Dermis blood vessel endothelial cell (primary cell): ENCODE data around the gene ALOXE3. TPM values are rescaled to one million over a fixed set of nuclear protein-coding genes. Genes with fewer than 3 reads are reported as not detected.
"Not testable (repeated sequence)": the region's sequence is repeated elsewhere in the genome, so short reads cannot be mapped to it uniquely, and the experiment has no call there.

Experiments
- DNase-seq: peaks from one replicate; pipeline ENCODE4 v3.0.0; 2010
- total RNA-seq: library from RNA; depleted of rRNA; stranded (reverse); fragments of >200 nt; gene quantifications from 2 replicates; pipeline ENCODE4 v1.2.3, GENCODE V29; 2014

The ALOXE3 gene
- total RNA-seq, 1 donor from 2014 or later, result not detected

- DNase-seq, result no peak
Observed at GRCh38 chr17:8091033-8091687, 27.2 kb downstream of the ALOXE3 start.

GRCh38 chr17:8089728-8090127 is 28.6 kb downstream of the ALOXE3 start:
- DNase-seq, result no peak

DNA sequence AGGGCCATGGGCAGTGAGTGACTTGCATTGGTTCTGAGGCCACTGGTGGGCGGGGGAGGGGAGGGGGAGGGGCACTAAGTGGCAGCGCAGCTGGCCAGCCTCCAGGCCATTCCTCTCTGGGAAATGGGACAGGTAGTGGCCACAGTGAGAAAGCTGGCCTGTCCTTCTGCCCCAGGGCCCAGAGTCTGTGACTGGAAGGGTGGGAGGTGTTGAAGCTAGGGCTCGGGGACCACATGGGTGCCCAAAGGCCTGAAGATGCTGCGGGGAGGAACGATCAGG is 30.4 kb downstream of the ALOXE3 start:
- no peak for DNase-seq

GRCh38 chr17:8087075-8087951 is 31.0 kb downstream of the ALOXE3 start, which contains the start of gene ALOX12B:
Gene ALOX12B (minus strand): TSS chr17:8087716. CDS start chr17:8087442, 274 bp downstream.
- no peak for DNase-seq

DNA sequence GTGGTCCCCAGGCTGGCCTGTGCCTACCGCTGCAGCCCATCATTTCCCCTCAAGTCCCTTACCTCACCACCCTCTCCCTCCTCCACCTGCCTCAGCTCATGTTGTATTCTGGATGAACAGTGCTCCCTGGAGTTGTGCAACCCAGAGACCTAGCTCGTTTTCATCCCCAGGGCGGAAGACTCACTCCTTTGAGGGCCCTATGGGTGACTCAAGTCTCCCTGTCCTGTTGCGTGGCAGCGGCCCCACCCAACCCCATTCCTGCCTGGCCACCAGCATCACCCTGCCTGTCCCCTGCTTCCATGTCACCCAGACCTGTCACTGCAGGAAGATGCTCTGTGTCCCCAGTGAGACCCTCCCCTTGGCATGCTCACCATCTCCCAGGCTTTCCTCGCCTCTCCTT is 34.1 kb downstream of the ALOXE3 start:
- no peak for DNase-seq

DNA sequence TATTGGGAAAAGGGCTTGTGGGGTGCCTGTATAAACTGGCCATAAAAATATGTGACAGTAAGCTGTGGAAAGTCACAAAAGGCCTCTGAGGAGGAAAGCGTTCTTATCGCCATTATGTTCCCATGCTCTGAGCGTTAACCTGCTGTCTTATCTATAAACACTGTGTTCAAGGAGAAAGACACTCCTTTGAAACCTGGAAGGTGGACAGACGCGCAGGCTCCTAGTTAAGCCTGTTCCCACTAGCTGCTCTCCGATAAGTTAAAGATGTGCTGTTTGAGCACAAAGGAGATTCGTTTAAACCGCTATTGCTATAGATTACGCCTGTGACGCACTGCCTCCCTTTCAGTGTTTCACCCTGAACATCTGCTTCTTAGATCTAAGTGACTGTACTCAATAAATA is 36.0 kb downstream of the ALOXE3 start:
- no peak for DNase-seq

DNA sequence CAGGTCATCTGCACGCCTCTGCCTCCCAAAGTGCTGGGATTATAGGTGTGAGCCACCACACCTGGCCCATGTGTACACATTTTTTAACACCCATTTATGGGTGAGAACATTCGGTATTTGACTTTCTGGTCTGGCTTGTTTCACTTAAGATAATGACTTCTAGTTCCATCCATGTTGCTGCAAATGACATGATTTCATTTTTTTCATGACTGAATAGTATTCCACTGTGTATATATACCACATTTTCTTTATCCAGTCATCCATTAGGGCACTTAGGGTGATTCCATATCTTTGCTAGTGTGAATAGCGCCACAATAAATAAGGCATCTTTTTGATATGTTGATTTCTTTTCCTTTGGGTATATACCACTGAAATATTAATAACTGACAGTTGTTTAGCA is 36.4 kb downstream of the ALOXE3 start:
- DNase-seq, result no peak

DNA sequence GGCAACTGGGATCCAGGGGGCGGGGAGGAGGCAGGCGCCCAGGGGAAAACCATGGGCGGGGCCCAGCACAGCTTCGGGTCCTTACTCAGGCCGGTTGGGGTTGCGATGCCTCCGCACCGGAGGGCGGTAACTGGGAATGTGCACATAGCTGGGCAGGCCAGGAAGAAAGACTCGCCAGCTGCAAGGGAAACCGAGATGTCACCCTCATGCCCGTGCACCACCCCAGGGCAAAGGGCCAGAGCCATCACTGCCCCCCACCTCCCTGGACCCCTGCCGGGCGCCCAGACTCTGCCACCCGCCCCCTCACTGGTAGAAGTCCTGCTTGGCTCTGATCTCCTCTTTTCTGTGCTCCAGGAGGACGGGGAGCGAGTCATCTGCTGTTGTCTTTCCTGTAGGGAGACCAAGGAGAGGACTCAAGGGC is 37.5 kb downstream of the ALOXE3 start:
- no peak for DNase-seq

DNA sequence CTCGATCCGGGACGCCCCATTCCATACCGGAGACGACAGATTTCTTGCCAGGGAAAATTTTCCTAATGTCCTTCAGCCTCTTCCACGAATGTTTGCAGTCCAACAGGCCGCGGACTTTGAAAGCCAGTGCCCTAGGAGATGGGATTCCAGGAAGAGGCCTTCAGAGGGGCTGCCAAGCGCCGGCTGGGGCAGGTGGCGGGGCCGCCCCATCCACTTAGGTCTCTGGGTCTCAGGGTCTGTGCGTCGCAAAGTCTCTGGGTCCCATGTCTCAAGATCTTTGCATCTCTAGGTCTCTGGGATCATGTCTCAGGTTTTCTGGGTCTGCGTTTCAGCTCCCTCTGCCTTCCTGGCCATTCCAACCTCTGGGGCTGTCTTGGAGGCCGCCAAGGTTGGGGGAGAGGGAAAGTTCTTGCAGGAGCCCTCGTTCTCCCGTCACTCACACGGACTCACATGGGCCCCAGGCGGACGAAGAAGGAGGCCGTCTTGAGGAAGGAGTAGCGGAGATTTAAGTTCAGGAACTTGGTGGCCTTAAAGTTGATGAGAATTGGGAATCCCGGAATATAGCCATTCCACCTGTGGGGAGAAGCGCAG is 38.0 kb downstream of the ALOXE3 start:
- no peak for DNase-seq

- peak; percentile 68 for DNase-seq
Observed at GRCh38 chr17:8079291-8080207, 38.8 kb downstream of the ALOXE3 start.

- DNase-seq, result not testable (repeated sequence)
Observed at GRCh38 chr17:8077939-8078338, 40.4 kb downstream of the ALOXE3 start.

DNA sequence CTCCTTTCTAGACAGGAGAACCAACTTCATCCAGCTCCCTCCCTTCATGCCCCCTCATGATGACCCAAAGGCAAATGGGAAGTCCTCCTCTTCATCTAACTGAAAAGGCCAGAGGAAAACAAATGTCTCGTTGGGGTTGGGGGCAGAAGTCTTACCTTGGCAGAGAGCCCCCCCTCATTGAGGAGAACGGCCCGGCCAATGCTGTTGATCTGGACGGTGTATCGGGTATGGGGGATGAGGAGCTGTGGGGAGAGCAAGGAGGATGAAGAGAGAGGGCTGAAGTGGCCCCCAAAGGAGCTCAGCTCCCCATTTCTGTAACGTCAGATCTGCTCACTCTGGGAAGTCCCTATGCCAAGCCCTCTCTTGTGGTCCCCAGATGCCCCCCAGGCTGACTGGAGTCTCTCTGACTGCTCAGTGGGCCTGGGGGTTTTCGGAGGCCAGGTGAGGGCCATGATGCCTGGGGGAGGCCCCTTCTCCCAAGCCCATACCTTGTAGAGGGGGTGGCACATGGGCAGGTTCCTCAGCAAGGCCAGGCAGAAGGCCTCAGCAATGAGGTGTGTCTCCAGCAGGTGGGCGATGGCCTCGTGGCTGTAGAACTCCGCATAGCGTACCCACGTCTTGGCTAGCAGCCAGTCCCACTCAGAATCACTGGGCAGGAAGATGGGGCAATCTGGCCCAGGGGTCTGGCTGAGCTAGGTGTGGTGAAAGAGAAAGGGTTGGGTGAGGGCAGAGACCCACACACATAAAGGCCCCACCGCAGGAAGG is 41.6 kb downstream of the ALOXE3 start:
- no peak for DNase-seq

GRCh38 chr17:8075574-8076342 is 42.6 kb downstream of the ALOXE3 start:
- no peak for DNase-seq

DNA sequence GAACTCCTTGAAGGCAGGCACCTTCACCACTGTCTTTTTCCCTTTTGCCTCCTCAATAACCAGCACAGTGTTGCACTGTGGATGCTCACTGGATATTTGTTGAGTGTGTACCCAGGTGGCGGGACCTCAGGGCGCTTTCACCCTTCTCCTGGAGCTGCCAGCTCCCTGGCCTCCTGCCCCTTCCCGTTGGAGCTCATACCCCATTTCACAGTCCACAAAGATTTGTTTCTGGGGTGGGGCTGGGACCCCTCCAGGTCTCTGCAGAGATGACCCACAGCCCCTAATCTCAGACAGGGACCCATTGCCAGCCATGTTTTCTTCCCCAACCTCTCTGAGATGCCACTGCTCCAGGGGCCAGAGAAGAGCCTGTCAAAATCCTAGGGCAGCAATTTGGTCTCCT is 43.2 kb downstream of the ALOXE3 start:
- no peak for DNase-seq

DNA sequence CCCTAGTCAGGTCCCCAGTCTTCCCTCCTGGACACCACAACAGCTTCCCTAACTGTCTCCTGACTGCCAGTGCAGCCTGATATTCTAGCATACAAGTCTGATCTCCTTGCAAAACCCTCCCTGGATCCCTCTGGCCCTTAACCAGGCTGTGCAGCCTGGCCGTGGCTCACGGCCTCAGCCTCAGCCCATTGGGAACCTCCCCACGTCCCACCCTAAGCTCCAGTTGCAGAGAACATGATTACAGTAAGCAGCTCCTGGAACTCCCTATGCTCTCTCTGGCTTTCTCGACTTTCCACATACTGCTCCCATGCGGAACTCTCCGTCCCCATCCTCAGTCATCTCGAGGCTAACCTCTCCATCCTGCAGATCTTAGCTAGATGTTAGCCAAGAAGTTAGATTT is 43.8 kb downstream of the ALOXE3 start:
- no peak for DNase-seq

- DNase-seq, result peak; percentile 78
Observed at GRCh38 chr17:8073627-8074484, 44.5 kb downstream of the ALOXE3 start.

- no peak for DNase-seq
Observed at GRCh38 chr17:8072729-8073461, 45.4 kb downstream of the ALOXE3 start.

DNA sequence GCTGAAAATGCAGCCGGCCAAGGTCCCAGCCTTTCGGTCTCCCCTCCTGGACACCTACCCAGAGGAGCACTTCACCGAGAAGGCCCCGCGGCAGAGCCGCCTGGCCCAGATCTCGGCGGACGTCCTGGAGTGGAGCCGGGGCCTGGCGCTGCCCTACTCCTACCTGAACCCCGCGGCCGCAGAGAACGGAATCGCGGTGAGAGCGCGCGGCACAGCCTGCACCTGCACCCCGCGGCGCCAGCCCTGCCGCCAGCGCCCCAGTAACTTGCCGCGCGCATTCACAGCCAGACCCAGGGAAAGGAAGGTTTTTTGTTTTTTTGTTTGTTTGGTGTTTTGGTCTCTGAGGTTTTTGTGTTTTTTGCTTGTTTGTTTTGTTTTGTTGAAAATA is 46.0 kb downstream of the ALOXE3 start:
- DNase-seq, result no peak

- no peak for DNase-seq
Observed at GRCh38 chr17:8071496-8071895, 46.8 kb downstream of the ALOXE3 start.

DNA sequence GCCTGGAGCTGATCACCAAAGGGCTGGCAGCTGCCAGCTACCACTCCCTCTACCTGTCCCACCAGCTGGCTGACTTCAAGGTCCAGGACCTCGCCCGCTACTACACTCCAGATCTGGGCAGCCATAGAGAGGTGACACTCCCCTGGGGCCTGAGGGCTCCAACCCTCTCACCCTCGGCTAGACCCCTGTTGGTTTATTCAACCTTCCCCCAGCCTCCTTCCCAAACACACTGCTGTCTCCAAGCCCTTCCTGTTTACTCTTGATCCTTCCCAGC is 48.8 kb downstream of the ALOXE3 start:
- no peak for DNase-seq
